HepG2 (cell line): ENCODE data around the gene ATG2A. TPM values are rescaled to one million over a fixed set of nuclear protein-coding genes. Genes with fewer than 3 reads are reported as not detected.

Experiments
- AKAP8 ChIP-seq: sonication (generic); formaldehyde crosslinking; IDR thresholded peaks from 2 replicates; pipeline ENCODE4 v1.5.1; 2020; ENCODE audit warnings: mild to moderate bottlenecking, missing genetic modification reagents
- CCAR2 ChIP-seq: fragments of 200-400 bp; formaldehyde crosslinking; optimal IDR thresholded peaks from 2 replicates; pipeline ENCODE3; 2018; ENCODE audit warnings: low read depth, mild to moderate bottlenecking, low read length, moderate library complexity
- CEBPG ChIP-seq: IDR thresholded peaks from 2 replicates; pipeline ENCODE4 v1.6.1; 2016
- CHCHD3 ChIP-seq: sonication (generic); formaldehyde crosslinking; IDR thresholded peaks from 2 replicates; pipeline ENCODE4 v1.8.0; 2022; ENCODE audit warnings: mild to moderate bottlenecking, missing genetic modification reagents, moderate library complexity
- CREB3 ChIP-seq: sonication (generic); formaldehyde crosslinking; IDR thresholded peaks from 2 replicates; pipeline ENCODE4 v1.5.0; 2020; ENCODE audit warnings: missing genetic modification reagents
- DNMT1 ChIP-seq: sonication (generic); formaldehyde crosslinking; IDR thresholded peaks from 2 replicates; pipeline ENCODE4 v1.5.1; 2020; ENCODE audit warnings: mild to moderate bottlenecking, missing genetic modification reagents
- ISX ChIP-seq: sonication (generic); formaldehyde crosslinking; conservative IDR thresholded peaks from 2 replicates; pipeline ENCODE4 v1.5.0; 2020; ENCODE audit warnings: missing genetic modification reagents
- KDM5B ChIP-seq: sonication (generic); formaldehyde crosslinking; IDR thresholded peaks from 2 replicates; pipeline ENCODE4 v1.4.0; 2020; ENCODE audit warnings: missing genetic modification reagents, mild to moderate bottlenecking, borderline replicate concordance
- NFIC ChIP-seq: IDR thresholded peaks from 2 replicates; pipeline ENCODE4 v1.6.1; 2012; ENCODE audit warnings: mild to moderate bottlenecking, low read length, inconsistent platforms
- POLR2G ChIP-seq: fragments of 200-400 bp; formaldehyde crosslinking; IDR thresholded peaks from 2 replicates; pipeline ENCODE4 v1.6.1; 2018; ENCODE audit warnings: mild to moderate bottlenecking, low read depth, low read length, moderate library complexity
- PRMT3 ChIP-seq: sonication (generic); formaldehyde crosslinking; IDR thresholded peaks from 2 replicates; pipeline ENCODE4 v1.8.1; 2022; ENCODE audit warnings: low read depth, mild to moderate bottlenecking, moderate library complexity, missing genetic modification reagents, borderline replicate concordance
- RORA ChIP-seq: sonication (generic); formaldehyde crosslinking; IDR thresholded peaks from 2 replicates; pipeline ENCODE4 v1.5.0; 2020; ENCODE audit warnings: mild to moderate bottlenecking, missing genetic modification reagents, moderate library complexity
- SKI ChIP-seq: fragments of 450-650 bp; IDR thresholded peaks from one replicate; pipeline ENCODE4 v1.6.1; 2018; ENCODE audit warnings: mild to moderate bottlenecking; ENCODE audit not compliant: partially characterized antibody
- TEAD3 ChIP-seq: optimal IDR thresholded peaks from 2 replicates; pipeline ENCODE3; 2016; ENCODE audit warnings: borderline replicate concordance
- THAP7 ChIP-seq: sonication (generic); formaldehyde crosslinking; IDR thresholded peaks from 2 replicates; pipeline ENCODE4 v1.8.1; 2023; ENCODE audit warnings: mild to moderate bottlenecking, missing genetic modification reagents
- ZKSCAN5 ChIP-seq: sonication (generic); formaldehyde crosslinking; IDR thresholded peaks from 2 replicates; pipeline ENCODE4 v1.5.1; 2020; ENCODE audit warnings: mild to moderate bottlenecking, missing genetic modification reagents
- ZNF280D ChIP-seq: sonication (generic); formaldehyde crosslinking; IDR thresholded peaks from 2 replicates; pipeline ENCODE4 v1.5.1; 2020; ENCODE audit warnings: mild to moderate bottlenecking, missing genetic modification reagents
- ZNF674 ChIP-seq: sonication (generic); formaldehyde crosslinking; IDR thresholded peaks from 2 replicates; pipeline ENCODE4 v1.5.0; 2020; ENCODE audit warnings: low read depth, mild to moderate bottlenecking, missing genetic modification reagents
- ZNF740 ChIP-seq: sonication (generic); formaldehyde crosslinking; IDR thresholded peaks from 2 replicates; pipeline ENCODE4 v1.4.0; 2020; ENCODE audit warnings: missing genetic modification reagents
- ZNF891 ChIP-seq: sonication (generic); formaldehyde crosslinking; IDR thresholded peaks from 2 replicates; pipeline ENCODE4 v1.5.0; 2020; ENCODE audit warnings: mild to moderate bottlenecking, missing genetic modification reagents
- ZSCAN9 ChIP-seq: IDR thresholded peaks from 2 replicates; pipeline ENCODE4 v1.6.1; 2016; ENCODE audit warnings: borderline replicate concordance
- polyA plus RNA-seq, 8 experiments: library from polyadenylated mRNA; depleted of rRNA in 3 of 8; stranded (reverse) in 7 of 8; unstranded in 1 of 8; fragments of >200 nt; fragmentation: Illumina TruSeq in 4 of 8; extraction: Trizol in 4 of 8; gene quantifications; 2 replicates each; pipeline versions ENCODE4 v1.2.1 to v1.2.3, GENCODE V29; 2011 to 2016; ENCODE audit warnings: low read depth in 4 of 8, missing spikeins in 1 of 8, mixed read lengths in 1 of 8; ENCODE audit not compliant: insufficient read depth in 1 of 8
- total RNA-seq, 5 experiments: library from RNA; depleted of rRNA; stranded (reverse); fragments of >200 nt; fragmentation: Illumina TruSeq; extraction: Trizol; gene quantifications; 2 replicates each; pipeline ENCODE4 v1.2.3, GENCODE V29; 2016; ENCODE audit warnings: low read depth in 1 of 5
- TF ChIP-seq, protein P1 (sequence below): sonication (generic); formaldehyde crosslinking; IDR thresholded peaks from 2 replicates; pipeline ENCODE4 v1.8.0; 2022; ENCODE audit warnings: missing genetic modification reagents, mild to moderate bottlenecking, moderate library complexity, borderline replicate concordance

Gene ATG2A
- total and polyA plus RNA-seq, 2 of the 13 experiments (the other 11 are each of a cell fraction or from before 2014, with no cell fraction given): 6.7 to 8.0 TPM

- TF ChIP-seq ZKSCAN5 (CRISPR knock-in tag) (no peak), ZNF891 (CRISPR knock-in tag) (no peak), SKI (peak; percentile 82), POLR2G (peak; percentile 26; the same call in 1 of the 2 replicates), ZNF740 (CRISPR knock-in tag) (peak; percentile 76; the same call in 1 of the 2 replicates), DNMT1 (peak; percentile 78; the same call in 1 of the 2 replicates), CEBPG (CRISPR knock-in tag) (no peak), ISX (CRISPR knock-in tag) (no peak), ZNF674 (CRISPR knock-in tag) (no peak), CREB3 (CRISPR knock-in tag) (no peak), THAP7 (CRISPR knock-in tag) (no peak), TEAD3 (CRISPR knock-in tag) (peak; percentile 80), RORA (no peak), KDM5B (CRISPR knock-in tag) (no peak), AKAP8 (CRISPR knock-in tag) (no peak; the same call in 1 of the 2 replicates), ZNF280D (CRISPR knock-in tag) (peak; percentile 85), CHCHD3 (CRISPR knock-in tag) (no peak), PRMT3 (CRISPR knock-in tag) (no peak), NFIC (no peak), ZSCAN9 (CRISPR knock-in tag) (peak; percentile 42; the same call in 1 of the 2 replicates), CCAR2 (no peak)
- TF ChIP-seq, protein P1, sequence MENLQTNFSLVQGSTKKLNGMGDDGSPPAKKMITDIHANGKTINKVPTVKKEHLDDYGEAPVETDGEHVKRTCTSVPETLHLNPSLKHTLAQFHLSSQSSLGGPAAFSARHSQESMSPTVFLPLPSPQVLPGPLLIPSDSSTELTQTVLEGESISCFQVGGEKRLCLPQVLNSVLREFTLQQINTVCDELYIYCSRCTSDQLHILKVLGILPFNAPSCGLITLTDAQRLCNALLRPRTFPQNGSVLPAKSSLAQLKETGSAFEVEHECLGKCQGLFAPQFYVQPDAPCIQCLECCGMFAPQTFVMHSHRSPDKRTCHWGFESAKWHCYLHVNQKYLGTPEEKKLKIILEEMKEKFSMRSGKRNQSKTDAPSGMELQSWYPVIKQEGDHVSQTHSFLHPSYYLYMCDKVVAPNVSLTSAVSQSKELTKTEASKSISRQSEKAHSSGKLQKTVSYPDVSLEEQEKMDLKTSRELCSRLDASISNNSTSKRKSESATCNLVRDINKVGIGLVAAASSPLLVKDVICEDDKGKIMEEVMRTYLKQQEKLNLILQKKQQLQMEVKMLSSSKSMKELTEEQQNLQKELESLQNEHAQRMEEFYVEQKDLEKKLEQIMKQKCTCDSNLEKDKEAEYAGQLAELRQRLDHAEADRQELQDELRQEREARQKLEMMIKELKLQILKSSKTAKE (CRISPR knock-in tag): peak; percentile 74; the same call in 1 of the 2 replicates
These were observed 22.8 kb downstream of the ATG2A start (continued) for GRCh38 chr11:64894070-64894811.
